HUES64 (cell line): ENCODE results near the gene ZNF324. TPM values are rescaled to one million over a fixed set of nuclear protein-coding genes. Genes with fewer than 3 reads are reported as not detected.
"Not testable (repeated sequence)": the region's sequence is repeated elsewhere in the genome, so short reads cannot be mapped to it uniquely, and the experiment has no call there.

Experiments
- H3K27ac ChIP-seq: 2 replicates; pipeline ENCODE4 v1.7.0; 2013; ENCODE audit warnings: low read depth, low read length, inconsistent platforms
- H3K27me3 ChIP-seq: 2 replicates; pipeline ENCODE4 v1.6.1; 2013; ENCODE audit warnings: mild to moderate bottlenecking, low read length; ENCODE audit not compliant: insufficient read depth
- H3K36me3 ChIP-seq: 2 replicates; pipeline ENCODE4 v1.6.1; 2013; ENCODE audit warnings: mild to moderate bottlenecking, low read length; ENCODE audit not compliant: insufficient read depth
- H3K4me1 ChIP-seq: 2 replicates; pipeline ENCODE4 v1.6.1; 2013; ENCODE audit warnings: mild to moderate bottlenecking, low read length, moderate library complexity; ENCODE audit not compliant: insufficient read depth
- H3K4me3 ChIP-seq: 2 replicates; pipeline ENCODE4 v1.5.1; 2013; ENCODE audit warnings: mild to moderate bottlenecking, low read length, moderate library complexity
- H3K9ac ChIP-seq: 2 replicates; pipeline ENCODE4 v1.6.1; 2013; ENCODE audit warnings: mild to moderate bottlenecking, low read depth, low read length
- H3K9me3 ChIP-seq: 2 replicates; pipeline ENCODE4 v1.6.1; 2013; ENCODE audit warnings: low read depth, low read length; ENCODE audit not compliant: insufficient read depth
- WGBS: fragments of 150-250, 120-280 bp; methylation state at CpG from one replicate; pipeline ENCODE4 v1.1.7; 2013; ENCODE audit warnings: missing lambda C conversion rate; 5-methylcytosine and 5-hydroxymethylcytosine counted together
- polyA plus RNA-seq, 2 experiments: library from polyadenylated mRNA; stranded (reverse); fragments of 50-300 nt; gene quantifications; one replicate each; pipeline ENCODE4 v1.2.3, GENCODE V29; 2013

ZNF324 gene
- 4.4 TPM for polyA plus RNA-seq (2013, experiment 1 of 2)
- polyA plus RNA-seq (2013, experiment 2 of 2) = 3.7 TPM

- peaks cover 10% of the 10 kb centered on the region; the same call in 1 of the 2 replicates for H3K36me3 ChIP-seq
- under 1% methylated on average over 92 of the region's 92 CpGs for WGBS
- peak within 1 kb of the TSS; percentile 46 for H3K9ac ChIP-seq
- peak within 1 kb of the TSS; percentile 18; the same call in 1 of the 2 replicates for H3K27ac ChIP-seq
- no peaks in the 10 kb centered on the region for H3K4me1 ChIP-seq
- H3K27me3 ChIP-seq = peaks cover 14% of the 10 kb centered on the region
- H3K9me3 ChIP-seq = no peaks in the 10 kb centered on the region
- H3K4me3 ChIP-seq = peak within 1 kb of the TSS; percentile 79
These were observed at the start of gene ZNF324 for GRCh38 chr19:58466760-58467589. Gene ZNF324 (plus strand): TSS chr19:58467080. CDS start chr19:58469186, 2,106 bp downstream.

DNA sequence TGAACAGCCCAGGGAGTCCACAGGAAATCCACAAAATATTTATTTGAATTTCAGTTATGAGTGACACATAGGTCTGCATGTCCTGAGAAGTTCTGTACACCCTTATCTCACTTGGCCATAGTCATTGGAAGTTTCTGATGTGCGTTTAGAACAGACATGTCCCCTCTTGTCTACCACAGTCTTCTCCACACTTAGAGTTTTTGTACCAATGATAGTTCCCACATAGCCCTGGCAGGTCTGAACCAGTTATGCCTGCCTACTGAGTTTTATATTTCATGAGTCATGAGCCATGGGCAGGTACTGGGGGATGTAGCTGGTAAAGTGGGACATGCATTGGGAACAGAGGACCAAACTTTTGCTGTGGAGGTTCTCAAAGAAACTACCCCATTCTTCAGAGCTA lies 38.3 kb upstream of the ZNF324 start:
- no peak overlapping the region for H3K27ac ChIP-seq
- H3K27me3 ChIP-seq = no peaks in the 10 kb centered on the region
- H3K9me3 ChIP-seq = peaks cover 58% of the 10 kb centered on the region
- H3K4me3 ChIP-seq = no peak overlapping the region
- H3K4me1 ChIP-seq = no peaks in the 10 kb centered on the region
- peaks cover 14% of the 10 kb centered on the region for H3K36me3 ChIP-seq
- H3K9ac ChIP-seq = no peak overlapping the region
- WGBS = 83% methylated on average over 1 of the region's 1 CpG

GRCh38 chr19:58429745-58430144 lies 37.1 kb upstream of the ZNF324 start:
- Histone ChIP-seq H3K4me3 (no peak overlapping the region), H3K4me1 (no peaks in the 10 kb centered on the region), H3K27me3 (no peaks in the 10 kb centered on the region), H3K9ac (no peak overlapping the region), H3K27ac (no peak overlapping the region), H3K36me3 (peaks cover 26% of the 10 kb centered on the region), H3K9me3 (peaks cover 70% of the 10 kb centered on the region)

GRCh38 chr19:58434217-58434616 lies 32.7 kb upstream of the ZNF324 start:
- no peaks in the 10 kb centered on the region for H3K4me1 ChIP-seq
- H3K9ac ChIP-seq = no peak overlapping the region
- H3K9me3 ChIP-seq = peaks cover 81% of the 10 kb centered on the region
- H3K4me3 ChIP-seq = 0 out of 2 replicates have a peak overlapping the region, but pooled peaks have one; percentile 15
- H3K27me3 ChIP-seq = no peaks in the 10 kb centered on the region
- H3K36me3 ChIP-seq = peaks cover 49% of the 10 kb centered on the region
- H3K27ac ChIP-seq = no peak overlapping the region
- 100% methylated on average over 2 of the region's 2 CpGs for WGBS

GRCh38 chr19:58439576-58440554 lies 27.0 kb upstream of the ZNF324 start, which contains the start of gene ZNF132:
Gene ZNF132 (minus strand): TSS chr19:58440153. CDS start chr19:58439821, 332 bp downstream.
- H3K9me3 ChIP-seq = peaks cover 38% of the 10 kb centered on the region
- peak within 1 kb of the TSS; percentile 71 for H3K4me3 ChIP-seq
- peak within 1 kb of the TSS; percentile 28; the same call in 1 of the 2 replicates for H3K27ac ChIP-seq
- no peaks in the 10 kb centered on the region for H3K4me1 ChIP-seq
- 0 out of 2 replicates have a peak within 1 kb of the TSS, but pooled peaks have one; percentile 25 for H3K9ac ChIP-seq
- peaks cover 22% of the 10 kb centered on the region for H3K36me3 ChIP-seq
- H3K27me3 ChIP-seq = peaks cover 15% of the 10 kb centered on the region; the same call in 1 of the 2 replicates
- 9% methylated on average over 59 of the region's 59 CpGs for WGBS

DNA sequence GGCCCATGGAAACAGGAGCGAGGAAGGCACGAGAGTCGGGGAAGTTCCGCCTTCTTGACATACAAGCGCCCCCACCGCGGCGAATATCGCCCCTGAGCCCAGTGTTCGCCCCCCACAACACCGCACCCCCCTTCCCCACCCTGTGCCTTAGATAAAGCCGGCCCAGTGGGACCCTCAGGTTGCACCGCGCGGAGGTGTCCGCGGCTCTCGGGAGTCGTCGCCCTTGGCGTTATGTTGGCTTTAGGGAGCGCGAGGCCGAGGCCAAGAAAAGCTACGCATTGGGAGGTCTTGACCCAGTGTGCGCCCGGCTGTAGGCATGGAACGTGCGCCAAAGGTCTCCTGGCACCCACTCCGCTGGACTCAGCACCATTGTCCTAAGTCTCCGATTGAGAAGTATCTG lies 26.3 kb upstream of the ZNF324 start:
- H3K36me3 ChIP-seq = peaks cover 15% of the 10 kb centered on the region
- H3K4me1 ChIP-seq = no peaks in the 10 kb centered on the region
- H3K9me3 ChIP-seq = peaks cover 31% of the 10 kb centered on the region
- no peak overlapping the region; the same call in 1 of the 2 replicates for H3K27ac ChIP-seq
- WGBS = 49% methylated on average over 31 of the region's 31 CpGs
- peaks cover 19% of the 10 kb centered on the region; the same call in 1 of the 2 replicates for H3K27me3 ChIP-seq
- H3K4me3 ChIP-seq = peak overlapping the region; percentile 71
- no peak overlapping the region for H3K9ac ChIP-seq

- H3K36me3 ChIP-seq, H3K27ac ChIP-seq, H3K4me3 ChIP-seq, H3K9ac ChIP-seq, H3K4me1 ChIP-seq: not testable (repeated sequence)
- peaks cover 21% of the 10 kb centered on the region; the same call in 1 of the 2 replicates for H3K27me3 ChIP-seq
- WGBS = 84% methylated on average over 7 of the region's 7 CpGs
- H3K9me3 ChIP-seq = peaks cover 25% of the 10 kb centered on the region
These were observed 23.9 kb upstream of the ZNF324 start for GRCh38 chr19:58442986-58443385.

DNA sequence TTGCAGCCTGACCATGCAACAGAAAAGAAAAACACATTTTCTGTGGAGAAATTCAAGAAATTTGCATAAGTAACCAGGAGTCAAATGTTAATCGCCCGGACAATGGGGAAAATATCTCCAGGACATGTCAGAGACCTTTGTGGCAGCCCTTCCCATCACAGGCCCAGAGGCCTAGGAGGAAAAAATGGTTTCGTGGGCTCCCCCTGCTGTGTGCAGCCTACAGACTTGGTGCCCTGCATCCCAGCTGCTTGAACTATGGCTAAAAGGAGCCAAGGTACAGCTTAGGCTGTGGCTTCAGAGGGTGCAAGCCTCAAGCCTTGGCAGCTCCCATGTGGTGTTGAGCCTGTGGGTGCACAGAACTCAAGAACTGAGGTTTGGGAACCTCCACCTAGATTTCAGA lies 18.0 kb upstream of the ZNF324 start:
- H3K9me3 ChIP-seq = peaks cover 20% of the 10 kb centered on the region
- peaks cover 45% of the 10 kb centered on the region for H3K27me3 ChIP-seq
- H3K4me1 ChIP-seq, H3K36me3 ChIP-seq, H3K9ac ChIP-seq, H3K4me3 ChIP-seq, H3K27ac ChIP-seq: not testable (repeated sequence)
- 79% methylated on average over 3 of the region's 3 CpGs for WGBS

- H3K4me3 ChIP-seq, H3K4me1 ChIP-seq, H3K36me3 ChIP-seq, H3K27ac ChIP-seq, H3K9ac ChIP-seq: not testable (repeated sequence)
- WGBS = 57% methylated on average over 5 of the region's 5 CpGs
- Histone ChIP-seq H3K27me3 (peaks cover 37% of the 10 kb centered on the region), H3K9me3 (peaks cover 20% of the 10 kb centered on the region)
These were observed 16.9 kb upstream of the ZNF324 start for GRCh38 chr19:58449980-58450379.

- Histone ChIP-seq H3K4me3 (peak overlapping the region; percentile 63), H3K4me1 (no peaks in the 10 kb centered on the region), H3K9me3 (peaks cover 20% of the 10 kb centered on the region), H3K36me3 (no peaks in the 10 kb centered on the region), H3K27me3 (peaks cover 33% of the 10 kb centered on the region), H3K27ac (no peak overlapping the region), H3K9ac (no peak overlapping the region)
- 18% methylated on average over 11 of the region's 11 CpGs for WGBS
These were observed 16.0 kb upstream of the ZNF324 start for GRCh38 chr19:58450856-58451357.
